NCI-H2107 treated with DMSO at 0.1 percent for 48 hours (cell line): ENCODE results near the gene JPT2.
"Not testable (repeated sequence)": the region's sequence is repeated elsewhere in the genome, so short reads cannot be mapped to it uniquely, and the experiment has no call there.

Experiments used
- DNase-seq: peaks from one replicate; lab custom pipeline; 2025; ENCODE audit not compliant: unreplicated experiment; lab: John Stamatoyannopoulos, UW

The JPT2 gene

GRCh38 chr16:1673424-1674151 lies 4.5 kb upstream of the JPT2 start:
- no peak for DNase-seq

- DNase-seq: no peak
Measured at GRCh38 chr16:1674306-1674705, 3.8 kb upstream of the JPT2 start.

- no peak for DNase-seq
Measured at GRCh38 chr16:1674751-1675664, 3.1 kb upstream of the JPT2 start.

- no peak for DNase-seq
Measured at GRCh38 chr16:1676661-1677060, 1.4 kb upstream of the JPT2 start.

GRCh38 chr16:1677339-1677738 lies 740 bp upstream of the JPT2 start:
- no peak for DNase-seq

- DNase-seq: no peak
Measured at GRCh38 chr16:1678500-1679098, 520 bp downstream of the JPT2 start.

GRCh38 chr16:1680361-1680760 lies 2.3 kb downstream of the JPT2 start:
- DNase-seq: no peak

GRCh38 chr16:1681032-1681431 lies 3.0 kb downstream of the JPT2 start:
- no peak for DNase-seq

- no peak for DNase-seq
Measured at GRCh38 chr16:1687427-1688316, 9.6 kb downstream of the JPT2 start.

GRCh38 chr16:1688807-1689560 lies 10.9 kb downstream of the JPT2 start:
- no peak for DNase-seq

- no peak for DNase-seq
Measured at GRCh38 chr16:1689853-1690252, 11.8 kb downstream of the JPT2 start.

GRCh38 chr16:1690810-1691209 lies 12.7 kb downstream of the JPT2 start:
- no peak for DNase-seq

GRCh38 chr16:1691276-1691675 lies 13.2 kb downstream of the JPT2 start:
- no peak for DNase-seq

- no peak for DNase-seq
Measured at GRCh38 chr16:1691956-1692355, 13.9 kb downstream of the JPT2 start.

GRCh38 chr16:1696863-1697262 lies 18.8 kb downstream of the JPT2 start:
- DNase-seq: no peak

- DNase-seq: no peak
Measured at GRCh38 chr16:1698680-1699079, 20.6 kb downstream of the JPT2 start.

GRCh38 chr16:1700246-1700645 lies 22.2 kb downstream of the JPT2 start:
- DNase-seq: no peak

GRCh38 chr16:1701216-1701878 lies 23.3 kb downstream of the JPT2 start:
- no peak for DNase-seq

- not testable (repeated sequence) for DNase-seq
Measured at GRCh38 chr16:1705324-1705687, 27.2 kb downstream of the JPT2 start.
